ENCODE data around the gene BANF2.

BANF2 gene

GRCh38 chr20:17735959-17736621 lies 36.3 kb downstream of the BANF2 start:
- no peak for DNase-seq (ENCODE audit: low spot score)

DNA sequence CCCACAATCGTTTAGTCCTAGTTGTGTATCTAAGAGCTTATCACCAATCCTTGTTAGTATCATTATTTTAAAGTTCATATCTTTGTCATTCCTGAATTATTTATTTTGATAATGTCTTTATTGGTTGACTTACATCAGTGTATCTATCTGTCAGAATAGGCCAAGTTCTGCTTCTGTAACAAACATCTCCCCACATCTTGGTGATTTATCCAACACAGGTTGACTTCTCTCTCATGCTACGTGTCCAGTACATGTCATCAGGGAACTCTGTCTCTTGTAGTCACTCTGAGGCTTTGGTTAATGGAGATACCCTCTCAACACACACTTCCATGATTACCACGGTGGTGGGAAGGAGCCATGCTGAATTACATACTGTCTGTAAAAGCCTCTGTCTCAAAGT lies 38.4 kb downstream of the BANF2 start:
- no peak for DNase-seq (ENCODE audit: low spot score)

DNA sequence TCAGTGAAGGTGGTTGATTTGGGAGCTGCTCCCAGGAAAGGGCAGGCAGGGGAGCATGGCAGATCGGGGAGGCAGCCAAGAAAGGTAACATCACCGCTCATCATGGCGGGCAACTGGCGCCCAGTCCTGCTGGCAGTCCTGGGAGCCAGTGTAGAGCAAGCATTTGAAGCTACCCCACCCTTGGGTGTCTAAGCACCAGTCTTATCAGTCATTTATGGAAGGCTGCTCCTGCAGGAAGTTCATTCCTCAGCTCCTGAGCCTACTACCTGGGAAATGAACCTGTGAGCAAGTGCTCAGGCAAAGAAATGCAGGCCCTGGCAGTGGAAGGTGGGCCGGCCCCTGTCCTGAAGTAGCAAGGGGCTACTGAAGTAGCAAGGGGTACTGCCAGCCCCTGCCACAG lies 41.5 kb downstream of the BANF2 start:
- no peak for DNase-seq (ENCODE audit: low spot score)

DNA sequence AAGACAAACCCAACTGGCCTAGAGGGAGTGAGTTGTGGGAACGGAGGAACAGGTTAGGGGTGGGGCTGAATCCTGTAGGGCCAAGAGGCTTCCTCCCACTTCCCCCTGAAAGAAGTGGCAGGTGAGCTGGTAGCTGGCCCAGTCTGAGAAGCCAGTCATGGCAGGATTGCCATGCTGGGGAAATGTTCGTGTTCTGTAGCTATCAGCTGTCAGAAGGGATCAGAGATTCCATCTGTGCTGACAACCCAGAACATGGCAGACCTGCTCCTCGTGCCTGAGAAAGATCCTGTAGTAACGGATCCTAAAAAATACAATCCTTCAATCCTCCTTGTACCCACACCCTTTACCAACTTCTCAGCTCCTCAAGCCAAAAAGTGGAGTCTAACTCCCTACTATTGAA lies 43.0 kb downstream of the BANF2 start:
- DNase-seq (ENCODE audit: low spot score), result no peak

GRCh38 chr20:17743677-17744076 lies 43.9 kb downstream of the BANF2 start:
- no peak for DNase-seq (ENCODE audit: low spot score)

DNA sequence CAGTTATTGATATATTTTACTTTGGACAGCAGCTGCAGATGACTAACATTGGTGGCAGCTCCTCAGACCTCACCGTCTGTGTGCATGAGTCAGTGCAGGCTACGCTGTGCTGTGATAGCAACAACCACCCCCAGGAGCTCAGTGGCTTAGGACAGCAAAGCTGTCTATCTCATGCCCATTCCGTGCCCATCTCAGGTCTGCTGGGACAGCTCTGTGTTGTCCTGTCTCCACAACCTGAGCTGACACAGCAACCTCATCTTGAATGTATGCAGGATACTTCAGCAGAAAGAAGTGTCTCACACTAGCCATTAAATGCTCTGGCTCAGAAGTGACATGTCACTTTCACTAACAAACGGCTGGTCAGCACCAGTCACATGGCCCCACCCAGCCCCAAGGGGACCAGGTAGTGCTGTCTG lies 47.7 kb downstream of the BANF2 start:
- no peak for DNase-seq (ENCODE audit: low spot score)

GRCh38 chr20:17748279-17748678 lies 48.5 kb downstream of the BANF2 start:
- no peak for DNase-seq (ENCODE audit: low spot score)

GRCh38 chr20:17749626-17749977 lies 49.8 kb downstream of the BANF2 start:
- no peak for DNase-seq (ENCODE audit: low spot score)

- no peak for DNase-seq (ENCODE audit: low spot score)
Observed at GRCh38 chr20:17749978-17750721, 50.4 kb downstream of the BANF2 start.

- no peak for DNase-seq (ENCODE audit: low spot score)
Observed at GRCh38 chr20:17750722-17751045, 50.9 kb downstream of the BANF2 start.

- no peak for DNase-seq (ENCODE audit: low spot score)
Observed at GRCh38 chr20:17751640-17752039, 51.9 kb downstream of the BANF2 start.

- DNase-seq (ENCODE audit: low spot score), result no peak
Observed at GRCh38 chr20:17752459-17752858, 52.7 kb downstream of the BANF2 start.

DNA sequence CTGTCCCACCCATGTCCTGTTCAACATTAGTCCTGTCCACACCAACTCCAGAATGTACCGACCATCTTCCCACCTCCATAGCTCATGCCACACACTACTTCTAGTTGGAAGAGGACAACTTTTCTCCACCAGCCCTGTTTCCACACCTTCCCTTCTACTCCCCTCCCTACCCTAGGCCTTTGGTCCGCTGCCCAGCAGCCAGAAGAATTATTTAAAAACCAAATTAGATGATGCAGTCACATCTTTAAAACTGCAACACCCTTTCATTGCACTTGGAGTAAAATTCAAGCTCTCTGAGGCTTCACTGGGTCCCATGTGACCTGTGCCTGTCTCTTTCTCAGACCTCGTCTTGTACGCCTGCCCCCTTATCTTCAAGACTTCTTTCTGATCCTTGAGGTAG lies 53.8 kb downstream of the BANF2 start:
- no peak for DNase-seq (ENCODE audit: low spot score)

DNA sequence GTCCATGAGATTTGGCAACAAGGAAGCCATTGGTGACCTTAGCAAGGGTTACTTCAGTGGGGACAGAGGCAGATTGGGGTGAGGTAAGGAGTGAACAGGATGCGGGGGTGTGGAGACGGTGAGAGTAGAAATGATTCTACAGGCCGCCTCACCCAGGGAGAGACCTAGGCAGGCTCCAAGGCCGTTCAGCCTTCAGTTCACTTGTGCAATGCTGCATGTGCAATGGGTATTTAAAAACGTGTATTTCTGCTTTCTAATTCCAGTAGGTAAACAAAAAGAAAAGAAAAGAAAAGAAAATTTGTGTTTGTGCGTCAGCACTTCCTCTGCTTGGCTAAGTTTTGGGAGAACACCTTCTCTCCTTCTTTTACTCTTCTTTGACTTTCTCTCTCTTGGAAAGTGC lies 56.8 kb downstream of the BANF2 start:
- no peak for DNase-seq (ENCODE audit: low spot score)

DNA sequence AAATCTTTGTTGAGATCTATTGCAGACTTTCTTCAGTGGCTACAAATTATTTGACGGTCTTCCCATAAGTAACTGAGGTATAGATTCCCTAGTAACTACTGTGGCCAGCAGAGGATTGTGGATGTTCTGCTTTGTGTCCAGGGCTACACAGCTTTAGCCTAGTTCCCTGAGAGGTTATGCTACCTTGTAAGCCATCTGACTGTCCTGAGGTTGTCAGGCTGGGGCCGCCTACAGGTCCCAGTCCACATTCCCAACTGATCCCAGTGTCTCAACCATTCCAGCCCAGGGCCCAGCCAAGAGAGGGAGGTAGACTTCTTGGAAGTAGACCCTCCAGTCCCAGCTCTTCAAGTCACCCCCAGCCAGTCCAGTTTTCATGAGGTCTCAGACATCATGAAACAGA lies 57.7 kb downstream of the BANF2 start:
- DNase-seq (ENCODE audit: low spot score), result no peak

DNA sequence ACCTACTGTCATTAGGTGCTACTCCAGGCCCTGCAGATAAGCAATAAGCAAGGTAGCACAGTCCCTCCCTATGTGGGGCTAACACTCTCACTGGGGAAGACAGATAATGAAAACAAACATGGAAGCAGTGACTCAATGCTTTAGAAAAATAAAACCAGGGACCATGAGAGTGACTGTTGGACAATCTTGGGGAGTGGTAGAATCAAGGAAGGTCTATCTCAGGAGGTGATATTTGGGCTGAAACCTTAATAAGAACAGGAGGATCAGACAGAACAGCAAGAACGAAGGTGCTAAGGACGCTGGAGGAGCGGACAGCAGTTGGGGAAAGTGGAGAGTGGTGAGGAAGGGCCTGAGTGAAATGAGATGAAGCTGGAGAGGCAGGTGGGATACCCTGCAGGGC lies 58.2 kb downstream of the BANF2 start:
- DNase-seq (ENCODE audit: low spot score), result no peak

- DNase-seq (ENCODE audit: low spot score), result no peak
Observed at GRCh38 chr20:17758512-17758911, 58.7 kb downstream of the BANF2 start.

DNA sequence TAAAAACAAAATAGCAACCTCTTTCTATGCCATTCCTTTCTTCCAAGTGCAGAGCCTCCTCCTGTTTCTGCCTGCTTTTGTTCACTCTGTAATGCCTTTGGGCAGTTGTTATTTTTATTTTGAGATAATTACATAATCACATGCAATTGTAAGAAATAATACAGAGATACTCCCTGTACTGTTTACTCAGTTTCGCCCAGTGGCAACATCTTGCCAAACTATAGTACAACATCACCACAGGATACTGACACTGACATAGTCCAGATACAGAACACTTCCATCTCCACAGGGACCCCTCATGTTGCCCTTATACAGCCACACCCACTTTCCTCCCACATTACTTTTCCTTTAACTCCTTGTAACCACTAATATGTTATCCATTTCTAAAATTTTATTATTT lies 59.7 kb downstream of the BANF2 start:
- DNase-seq (ENCODE audit: low spot score), result no peak

- DNase-seq (ENCODE audit: low spot score), result no peak
Observed at GRCh38 chr20:17761604-17762003, 61.8 kb downstream of the BANF2 start.

DNA sequence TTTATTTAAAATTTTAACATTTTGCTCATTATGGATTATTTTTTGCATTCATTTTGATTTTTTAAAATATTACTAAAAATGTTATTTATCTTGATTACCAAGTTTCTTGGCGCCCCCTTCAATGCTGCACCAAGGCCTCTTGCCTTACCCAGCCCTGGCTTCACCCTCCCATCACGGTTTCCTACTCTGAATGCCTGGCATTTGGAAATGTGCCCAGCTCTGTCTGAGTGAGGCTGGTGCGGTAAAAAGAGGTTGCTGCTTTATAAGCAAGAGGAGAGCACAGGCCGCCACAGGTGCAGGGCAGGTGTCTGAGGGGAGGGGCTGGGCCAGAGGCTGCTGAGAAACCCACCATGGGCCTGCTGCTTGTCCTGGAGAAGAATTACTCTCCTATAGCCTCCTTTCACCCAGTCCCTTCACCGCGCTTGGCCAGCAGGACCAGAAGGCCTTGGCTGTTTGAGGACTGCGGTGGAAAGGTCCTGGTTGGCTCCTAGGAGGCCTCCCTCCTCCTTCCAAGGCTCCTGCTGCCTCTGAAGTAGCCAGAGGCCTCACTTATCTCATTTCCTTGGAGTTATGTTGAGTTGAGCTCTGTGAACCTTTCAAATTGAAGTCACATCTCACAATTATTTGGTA lies 62.6 kb downstream of the BANF2 start:
- DNase-seq (ENCODE audit: low spot score), result no peak

DNA sequence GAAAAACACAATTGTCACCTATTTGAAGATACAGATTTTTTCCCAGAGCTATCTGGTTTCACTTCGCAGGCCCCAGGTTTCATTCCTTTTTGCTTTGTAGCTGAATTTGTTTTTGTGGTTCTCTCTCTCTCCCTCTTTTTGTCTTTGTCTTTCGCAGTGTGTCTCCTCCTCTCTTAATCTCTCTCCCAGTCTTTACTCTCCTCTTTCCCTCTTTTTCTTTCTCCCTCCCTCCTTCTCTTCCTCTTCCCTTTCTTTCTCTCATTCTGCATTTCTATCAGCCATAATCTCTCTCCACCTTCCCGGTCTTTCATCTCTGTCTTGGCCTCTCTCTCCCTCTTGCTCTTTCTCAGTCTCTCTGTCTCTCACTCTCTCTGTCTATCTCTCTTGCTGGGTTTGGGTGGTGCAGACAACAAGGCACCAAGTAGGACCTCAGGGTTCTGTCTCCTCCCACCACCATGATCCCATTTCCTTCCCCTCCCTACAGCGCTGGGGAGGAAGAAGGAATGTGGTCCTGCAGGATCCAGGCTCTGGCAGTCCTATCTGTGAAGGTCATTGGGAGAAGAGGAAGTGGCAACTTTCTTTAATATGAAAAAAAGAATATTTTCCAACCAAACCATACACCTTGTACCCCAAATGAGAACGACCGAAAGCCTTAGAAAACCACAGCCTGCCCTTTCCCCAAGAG lies 63.2 kb downstream of the BANF2 start:
- no peak for DNase-seq (ENCODE audit: low spot score)

GRCh38 chr20:17765017-17765416 lies 65.3 kb downstream of the BANF2 start:
- no peak for DNase-seq (ENCODE audit: low spot score)

DNA sequence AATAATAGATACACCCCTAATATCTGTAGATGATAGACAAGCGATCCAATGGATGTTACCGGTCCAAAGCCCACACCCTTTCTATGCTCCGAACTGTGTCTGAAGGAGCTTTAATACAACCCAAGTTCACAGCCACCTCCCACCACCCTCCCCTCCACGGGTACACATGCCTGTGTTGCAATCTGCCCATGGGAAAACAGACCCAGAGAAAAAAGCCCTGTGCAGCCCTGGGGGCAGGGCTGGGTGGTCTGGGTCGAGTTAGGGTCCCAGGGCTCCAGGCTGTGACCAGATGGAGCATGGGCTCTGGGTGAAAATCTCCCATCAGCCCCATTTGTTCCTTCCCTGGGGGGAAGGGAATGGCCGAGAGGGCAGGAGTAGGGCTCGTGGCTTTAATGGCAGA lies 65.8 kb downstream of the BANF2 start:
- no peak for DNase-seq (ENCODE audit: low spot score)

Measured in globus pallidus (tissue), 1 donor.